Liver (tissue), 9 donors: ENCODE measurements around the gene SYNPR. TPM values are rescaled to one million over a fixed set of nuclear protein-coding genes. Genes with fewer than 3 reads are reported as not detected.

Experiments used
- DNase-seq: peaks from one replicate; pipeline ENCODE4 v3.0.0-alpha.2; 2017; ENCODE audit warnings: low spot score
- H3K27ac ChIP-seq, 2 donors: one replicate each; pipeline ENCODE4 v1.7.0; 2013; ENCODE audit warnings: inconsistent platforms in 2 of 2, low read length in 2 of 2, control low read depth in 1 of 2, low read depth in 1 of 2, mild to moderate bottlenecking in 1 of 2
- H3K27me3 ChIP-seq, 4 donors: one replicate each; pipeline versions ENCODE4 v1.6.1 to v1.7.0; 2013; ENCODE audit warnings: low read length in 3 of 4, inconsistent platforms in 1 of 4, mild to moderate bottlenecking in 1 of 4, moderate library complexity in 1 of 4; ENCODE audit not compliant: control insufficient read depth in 4 of 4, insufficient read depth in 4 of 4
- H3K36me3 ChIP-seq, 4 donors: one replicate each; pipeline versions ENCODE4 v1.6.1 to v1.7.0; 2013; ENCODE audit warnings: low read length in 3 of 4, mild to moderate bottlenecking in 3 of 4, low read depth in 1 of 4, moderate library complexity in 1 of 4; ENCODE audit not compliant: control insufficient read depth in 4 of 4, insufficient read depth in 3 of 4
- H3K4me1 ChIP-seq, 4 donors: one replicate each; pipeline versions ENCODE4 v1.6.1 to v1.7.0; 2013; ENCODE audit warnings: low read length in 3 of 4, mild to moderate bottlenecking in 3 of 4, moderate library complexity in 1 of 4; ENCODE audit not compliant: control insufficient read depth in 4 of 4, insufficient read depth in 4 of 4
- H3K4me3 ChIP-seq, 3 donors: one replicate each; pipeline versions ENCODE4 v1.6.1 to v1.7.0; 2013; ENCODE audit warnings: low read length in 3 of 3, control low read depth in 1 of 3, low read depth in 1 of 3, mild to moderate bottlenecking in 1 of 3
- H3K9ac ChIP-seq, 2 donors: one replicate each; pipeline ENCODE4 v1.7.0; 2013; ENCODE audit warnings: low read length in 2 of 2, mild to moderate bottlenecking in 2 of 2, moderate library complexity in 2 of 2, control low read depth in 1 of 2, low read depth in 1 of 2
- H3K9me3 ChIP-seq, 4 donors: one replicate each; pipeline versions ENCODE4 v1.6.1 to v1.7.0; 2013; ENCODE audit warnings: low read length in 3 of 4; ENCODE audit not compliant: control insufficient read depth in 4 of 4
- ATF3 ChIP-seq: IDR thresholded peaks from 2 replicates; pipeline ENCODE4 v1.6.1; 2016; ENCODE audit warnings: antibody characterized with exemption
- CTCF ChIP-seq: fragments of 150-350 bp; IDR thresholded peaks from 2 replicates; pipeline ENCODE4 v1.5.1; 2017; ENCODE audit warnings: improper control_type of control experiment, low read depth, low read length; ENCODE audit not compliant: missing input control
- EGR1 ChIP-seq, 2 donors: IDR thresholded peaks; 2 replicates each; pipeline ENCODE4 v1.6.1; 2016 to 2018; ENCODE audit warnings: antibody characterized with exemption in 2 of 2, low read depth in 2 of 2
- FOXA1 ChIP-seq: IDR thresholded peaks from 2 replicates; pipeline ENCODE4 v1.6.1; 2016; ENCODE audit warnings: antibody characterized with exemption
- FOXA2 ChIP-seq: IDR thresholded peaks from 2 replicates; pipeline ENCODE4 v1.6.1; 2016; ENCODE audit warnings: antibody characterized with exemption
- GABPA ChIP-seq, 2 donors: IDR thresholded peaks in 1 of 2; conservative IDR thresholded peaks in 1 of 2; 2 replicates each; pipeline ENCODE4 v1.6.1; 2016; ENCODE audit warnings: antibody characterized with exemption in 2 of 2, mild to moderate bottlenecking in 1 of 2, moderate library complexity in 1 of 2
- HNF4A ChIP-seq, 2 donors: conservative IDR thresholded peaks; 2 replicates each; pipeline ENCODE4 v1.6.1; 2016; ENCODE audit warnings: antibody characterized with exemption in 2 of 2, mild to moderate bottlenecking in 2 of 2
- HNF4G ChIP-seq: IDR thresholded peaks from 2 replicates; pipeline ENCODE4 v1.6.1; 2016; ENCODE audit warnings: antibody characterized with exemption
- JUND ChIP-seq, 2 donors: IDR thresholded peaks; 2 replicates each; pipeline ENCODE4 v1.6.1; 2016; ENCODE audit warnings: antibody characterized with exemption in 2 of 2
- MAX ChIP-seq: IDR thresholded peaks from 2 replicates; pipeline ENCODE4 v1.6.1; 2016; ENCODE audit warnings: antibody characterized with exemption
- NR2F2 ChIP-seq: IDR thresholded peaks from 2 replicates; pipeline ENCODE4 v1.6.1; 2016; ENCODE audit warnings: antibody characterized with exemption
- RAD21 ChIP-seq, 2 donors: IDR thresholded peaks; 2 replicates each; pipeline ENCODE4 v1.6.1; 2016; ENCODE audit warnings: antibody characterized with exemption in 2 of 2, mild to moderate bottlenecking in 2 of 2
- REST ChIP-seq: IDR thresholded peaks from 2 replicates; pipeline ENCODE4 v1.6.1; 2016; ENCODE audit warnings: antibody characterized with exemption, mild to moderate bottlenecking
- RXRA ChIP-seq, 2 donors: IDR thresholded peaks; 2 replicates each; pipeline ENCODE4 v1.6.1; 2017 to 2018; ENCODE audit warnings: antibody characterized with exemption in 2 of 2, mild to moderate bottlenecking in 1 of 2
- SP1 ChIP-seq: IDR thresholded peaks from 2 replicates; pipeline ENCODE4 v1.6.1; 2018; ENCODE audit warnings: antibody characterized with exemption, mild to moderate bottlenecking
- TAF1 ChIP-seq: conservative IDR thresholded peaks from 2 replicates; pipeline ENCODE4 v1.6.1; 2016; ENCODE audit warnings: antibody characterized with exemption, mild to moderate bottlenecking
- YY1 ChIP-seq: IDR thresholded peaks from 2 replicates; pipeline ENCODE4 v1.6.1; 2016; ENCODE audit warnings: antibody characterized with exemption, mild to moderate bottlenecking
- ZBTB33 ChIP-seq: IDR thresholded peaks from 2 replicates; pipeline ENCODE4 v1.6.1; 2016; ENCODE audit warnings: antibody characterized with exemption
- WGBS: extraction: QIAGEN DNeasy Blood & Tissue Kit; methylation state at CpG from one replicate; pipeline ENCODE4 v1.1.7; 2013; 5-methylcytosine and 5-hydroxymethylcytosine counted together
- polyA plus RNA-seq, 2 donors: library from polyadenylated mRNA; stranded (reverse) in 1 of 2; unstranded in 1 of 2; fragments of 200-250 nt in 1 of 2; fragments of >200 nt in 1 of 2; fragmentation: Nextera tagmentation in 1 of 2; extraction: Ambion mirVana in 1 of 2; gene quantifications; one replicate each; pipeline versions ENCODE4 v1.2.1 to v1.2.3, GENCODE V29; 2013 to 2015
- total RNA-seq, 2 donors: library from RNA; depleted of rRNA; stranded (reverse); fragments of >200 nt; gene quantifications; one replicate each; pipeline ENCODE4 v1.2.3, GENCODE V29; 2014
- donor health status: healthy.
- donor health status: healthy.
- donor health status: healthy.
- donor health status: healthy.
- donor health status: healthy.

Gene SYNPR
- total and polyA plus RNA-seq, 4 donors = not detected

- no peak for DNase-seq
- Histone ChIP-seq H3K9me3 (no peaks in the 10 kb centered on the region), H3K9ac (no peak overlapping the region), H3K4me1 (no peaks in the 10 kb centered on the region), H3K27ac (no peak overlapping the region), H3K36me3 (no peaks in the 10 kb centered on the region), H3K27me3 (no peaks in the 10 kb centered on the region), H3K4me3 (no peak overlapping the region)
- 81% methylated on average over 4 of the region's 4 CpGs for WGBS
- no peak for TF ChIP-seq HNF4A (conservative IDR thresholded peaks at IDR 0.05)
- TF ChIP-seq RAD21 (IDR thresholded peaks at IDR 0.05) = no peak
- TF ChIP-seq MAX = no peak
- no peak for TF ChIP-seq HNF4G
- TF ChIP-seq RXRA (IDR thresholded peaks at IDR 0.05) = no peak
- no peak for TF ChIP-seq SP1
- TF ChIP-seq REST = no peak
- no peak for TF ChIP-seq FOXA1
- no peak for TF ChIP-seq CTCF
- no peak for TF ChIP-seq TAF1
- TF ChIP-seq FOXA2 = no peak
- TF ChIP-seq ZBTB33 = no peak
- TF ChIP-seq GABPA (IDR thresholded peaks at IDR 0.05 in 1 of 2, conservative IDR thresholded peaks at IDR 0.05 in 1 of 2) = no peak
- TF ChIP-seq EGR1 (IDR thresholded peaks at IDR 0.05; ENCODE audit: low read depth in 2 of 2) = no peak
- no peak for TF ChIP-seq NR2F2
- no peak for TF ChIP-seq ATF3
- no peak for TF ChIP-seq YY1
- no peak for TF ChIP-seq JUND (IDR thresholded peaks at IDR 0.05)
Observed at GRCh38 chr3:63631670-63632069, 353.6 kb downstream of the SYNPR start.

- Histone ChIP-seq H3K4me1 (no peaks in the 10 kb centered on the region), H3K9me3 (no peaks in the 10 kb centered on the region), H3K36me3 (no peaks in the 10 kb centered on the region), H3K27me3 (no peaks in the 10 kb centered on the region), H3K27ac (no peak overlapping the region), H3K9ac (no peak overlapping the region), H3K4me3 (no peak overlapping the region)
- no peak for TF ChIP-seq MAX
- no peak for DNase-seq
- WGBS = 83% methylated on average over 3 of the region's 3 CpGs
Observed at GRCh38 chr3:63635186-63635585, 357.1 kb downstream of the SYNPR start.
